ENCODE data around the gene CADM2.

Gene CADM2

GRCh38 chr3:84985795-84986194 is 27.0 kb downstream of the CADM2 start:
- DNase-seq: no peak

GRCh38 chr3:84987706-84988504 is 29.1 kb downstream of the CADM2 start:
- DNase-seq: no peak

- no peak for DNase-seq
These were observed 30.3 kb downstream of the CADM2 start for GRCh38 chr3:84989102-84989501.

- DNase-seq: no peak
These were observed 32.7 kb downstream of the CADM2 start for GRCh38 chr3:84991422-84991900.

GRCh38 chr3:84993956-84994355 is 35.2 kb downstream of the CADM2 start:
- DNase-seq: no peak

- DNase-seq: no peak
These were observed 39.8 kb downstream of the CADM2 start for GRCh38 chr3:84998545-84998944.

- DNase-seq: no peak
These were observed 44.7 kb downstream of the CADM2 start for GRCh38 chr3:85003479-85003878.

GRCh38 chr3:85004147-85004546 is 45.4 kb downstream of the CADM2 start:
- DNase-seq: no peak

GRCh38 chr3:85005946-85006345 is 47.2 kb downstream of the CADM2 start:
- DNase-seq: no peak

GRCh38 chr3:85007195-85008094 is 48.7 kb downstream of the CADM2 start:
- DNase-seq: peak; percentile 18

- no peak for DNase-seq
These were observed 62.0 kb downstream of the CADM2 start for GRCh38 chr3:85020828-85021227.

GRCh38 chr3:85030052-85030451 is 71.3 kb downstream of the CADM2 start:
- no peak for DNase-seq

- no peak for DNase-seq
These were observed 78.4 kb downstream of the CADM2 start for GRCh38 chr3:85037203-85037602.

GRCh38 chr3:85041001-85041400 is 82.2 kb downstream of the CADM2 start:
- DNase-seq: no peak

- no peak for DNase-seq
These were observed 82.8 kb downstream of the CADM2 start for GRCh38 chr3:85041562-85042055.

GRCh38 chr3:85050821-85051220 is 92.0 kb downstream of the CADM2 start:
- no peak for DNase-seq

- no peak for DNase-seq
These were observed 93.0 kb downstream of the CADM2 start for GRCh38 chr3:85051786-85052185.

GRCh38 chr3:85053626-85054025 is 94.8 kb downstream of the CADM2 start:
- no peak for DNase-seq

GRCh38 chr3:85054579-85054978 is 95.8 kb downstream of the CADM2 start:
- no peak for DNase-seq

GRCh38 chr3:85068911-85069310 is 110.1 kb downstream of the CADM2 start:
- no peak for DNase-seq

- DNase-seq: no peak
These were observed 115.2 kb downstream of the CADM2 start for GRCh38 chr3:85074003-85074402.

GRCh38 chr3:85075663-85076062 is 116.9 kb downstream of the CADM2 start:
- DNase-seq: no peak

- DNase-seq: no peak
These were observed 118.2 kb downstream of the CADM2 start for GRCh38 chr3:85077018-85077417.

Measured in suppressor macrophage treated with lipopolysaccharide for 4 hours (primary cell).